Stimulated activated CD8-positive, alpha-beta memory T cell treated with anti-CD3 and anti-CD28 coated beads, Interleukin-7, amount 100 ng/mL, for 1 hour (primary cell): ENCODE results near the gene MISP3.
A peak's percentile ranks its signal among the peaks of the same experiment; 100 is the strongest.
"Not testable (repeated sequence)": the region's sequence is repeated elsewhere in the genome, so short reads cannot be mapped to it uniquely, and the experiment has no call there.

Experiments used
- DNase-seq, 2 donors: peaks; one replicate each; pipeline ENCODE4 v3.0.0-alpha.2; 2020; ENCODE audit warnings: low read depth in 2 of 2

MISP3 gene

GRCh38 chr19:14072535-14073260 lies at the start of gene MISP3:
TSS of gene MISP3 (plus strand) at chr19:14072786. CDS start at chr19:14073310, 524 bp downstream.
- DNase-seq, result no peak

- DNase-seq, result no peak
Measured at GRCh38 chr19:14023404-14024235, 49.0 kb upstream of the MISP3 start.

- DNase-seq, result not testable (repeated sequence)
Measured at GRCh38 chr19:14026652-14027192, 45.9 kb upstream of the MISP3 start.

- no peak for DNase-seq
Measured at GRCh38 chr19:14027856-14028450, 44.6 kb upstream of the MISP3 start, which contains the start of gene RLN3. TSS of gene RLN3 (plus strand) at chr19:14028148. CDS start at chr19:14028205, 57 bp downstream.

GRCh38 chr19:14028901-14029300 lies 43.7 kb upstream of the MISP3 start:
- DNase-seq, result no peak

- DNase-seq, result peak in 1 of 2 donors; percentile 55
Measured at GRCh38 chr19:14030997-14031718, 41.4 kb upstream of the MISP3 start.

GRCh38 chr19:14031719-14032480 lies 40.7 kb upstream of the MISP3 start, which contains the start of gene IL27RA:
TSS of gene IL27RA (plus strand) at chr19:14031762. CDS start at chr19:14031873, 111 bp downstream.
- DNase-seq, result peak; percentile 54 to 57

- no peak for DNase-seq
Measured at GRCh38 chr19:14033946-14034345, 38.6 kb upstream of the MISP3 start.

GRCh38 chr19:14035159-14035558 lies 37.4 kb upstream of the MISP3 start:
- DNase-seq, result not testable (repeated sequence)

- no peak for DNase-seq
Measured at GRCh38 chr19:14035706-14036105, 36.9 kb upstream of the MISP3 start.

- DNase-seq, result no peak
Measured at GRCh38 chr19:14039181-14039580, 33.4 kb upstream of the MISP3 start.

- DNase-seq, result not testable (repeated sequence)
Measured at GRCh38 chr19:14042659-14043608, 29.7 kb upstream of the MISP3 start.

- DNase-seq, result not testable (repeated sequence)
Measured at GRCh38 chr19:14047866-14048265, 24.7 kb upstream of the MISP3 start.

GRCh38 chr19:14048443-14049153 lies 24.0 kb upstream of the MISP3 start:
- peak; percentile 51 to 67 for DNase-seq

- no peak for DNase-seq
Measured at GRCh38 chr19:14050512-14050911, 22.1 kb upstream of the MISP3 start.

GRCh38 chr19:14050961-14051360 lies 21.6 kb upstream of the MISP3 start:
- not testable (repeated sequence) for DNase-seq

GRCh38 chr19:14051980-14052379 lies 20.6 kb upstream of the MISP3 start:
- no peak for DNase-seq

GRCh38 chr19:14052470-14052869 lies 20.1 kb upstream of the MISP3 start:
- no peak for DNase-seq

GRCh38 chr19:14053032-14053431 lies 19.6 kb upstream of the MISP3 start:
- no peak for DNase-seq
